Mesenchymal stem cell (in vitro differentiated cells and primary cell): Measurements from ENCODE around the gene ARHGEF1.

Experiments
- DNase-seq: peaks from one replicate; pipeline ENCODE4 v3.0.0-alpha.2; 2013
- H2AFZ ChIP-seq: one replicate; pipeline ENCODE4 v1.6.1; 2013; ENCODE audit warnings: low read depth, mild to moderate bottlenecking, control low read depth, inconsistent platforms, low read length, moderate library complexity
- H2AK5ac ChIP-seq: 2 replicates; pipeline ENCODE4 v1.6.1; 2013; ENCODE audit warnings: low read length, moderate library complexity, mild to moderate bottlenecking, inconsistent platforms; ENCODE audit not compliant: severe bottlenecking
- H2BK120ac ChIP-seq: one replicate; pipeline ENCODE4 v1.6.1; 2013; ENCODE audit warnings: low read depth, mild to moderate bottlenecking, inconsistent platforms, low read length, moderate library complexity
- H2BK12ac ChIP-seq, 2 experiments: one replicate each; pipeline ENCODE4 v1.6.1; 2013; ENCODE audit warnings: inconsistent platforms in 2 of 2, low read length in 2 of 2, mild to moderate bottlenecking in 2 of 2, moderate library complexity in 2 of 2, control low read depth in 1 of 2
- H2BK15ac ChIP-seq: one replicate; pipeline ENCODE4 v1.6.1; 2013; ENCODE audit warnings: mild to moderate bottlenecking, low read depth, inconsistent platforms; ENCODE audit not compliant: poor library complexity, severe bottlenecking
- H2BK5ac ChIP-seq: 2 replicates; pipeline ENCODE4 v1.6.1; 2013; ENCODE audit warnings: low read depth, mild to moderate bottlenecking, low read length, control low read depth, inconsistent platforms; ENCODE audit not compliant: poor library complexity, severe bottlenecking
- H3K14ac ChIP-seq, 2 experiments: one replicate each; pipeline ENCODE4 v1.6.1; 2013; ENCODE audit warnings: inconsistent platforms in 2 of 2, low read length in 2 of 2, control low read depth in 1 of 2, mild to moderate bottlenecking in 1 of 2, moderate library complexity in 1 of 2
- H3K18ac ChIP-seq, 2 experiments: one replicate each; pipeline ENCODE4 v1.6.1; 2013; ENCODE audit warnings: inconsistent platforms in 2 of 2, low read length in 2 of 2, control low read depth in 1 of 2, low read depth in 1 of 2, mild to moderate bottlenecking in 1 of 2
- H3K23ac ChIP-seq, 2 experiments: one replicate each; pipeline ENCODE4 v1.6.1; 2013; ENCODE audit warnings: inconsistent platforms in 2 of 2, low read length in 2 of 2, mild to moderate bottlenecking in 2 of 2, moderate library complexity in 2 of 2, control low read depth in 1 of 2
- H3K27ac ChIP-seq: 2 replicates; pipeline ENCODE4 v1.5.1; 2013; ENCODE audit warnings: mild to moderate bottlenecking, moderate library complexity, low read length, control low read depth, inconsistent platforms; ENCODE audit not compliant: poor library complexity, severe bottlenecking
- H3K27me3 ChIP-seq, 2 experiments: 2 replicates each; pipeline versions ENCODE4 v1.6.1 to v1.7.0; 2013; ENCODE audit warnings: low read length in 2 of 2, mild to moderate bottlenecking in 2 of 2, moderate library complexity in 2 of 2, control low read depth in 1 of 2, inconsistent platforms in 1 of 2; ENCODE audit not compliant: control insufficient read depth in 1 of 2, insufficient read depth in 1 of 2
- H3K36me3 ChIP-seq, 2 experiments: 2 replicates each; pipeline versions ENCODE4 v1.6.1 to v1.7.0; 2013; ENCODE audit warnings: low read length in 2 of 2, control low read depth in 1 of 2, inconsistent platforms in 1 of 2, low read depth in 1 of 2, mild to moderate bottlenecking in 1 of 2; ENCODE audit not compliant: insufficient read depth in 2 of 2, control insufficient read depth in 1 of 2
- H3K4ac ChIP-seq, 2 experiments: one replicate each; pipeline ENCODE4 v1.6.1; 2013; ENCODE audit warnings: inconsistent platforms in 2 of 2, low read length in 2 of 2, mild to moderate bottlenecking in 2 of 2, moderate library complexity in 2 of 2, control low read depth in 1 of 2, low read depth in 1 of 2
- H3K4me1 ChIP-seq: 2 replicates; pipeline ENCODE4 v1.6.1; 2013; ENCODE audit warnings: low read depth, low read length, control low read depth; ENCODE audit not compliant: control insufficient read depth, insufficient read depth
- H3K4me2 ChIP-seq: 2 replicates; pipeline ENCODE4 v1.6.1; 2013; ENCODE audit warnings: low read length, mild to moderate bottlenecking, inconsistent platforms; ENCODE audit not compliant: poor library complexity, severe bottlenecking
- H3K4me3 ChIP-seq, 2 experiments: 2 replicates each; pipeline versions ENCODE4 v1.5.1 to v1.7.0; 2013; ENCODE audit warnings: low read length in 2 of 2, mild to moderate bottlenecking in 2 of 2, control low read depth in 1 of 2, low read depth in 1 of 2; ENCODE audit not compliant: insufficient read depth in 1 of 2
- H3K79me1 ChIP-seq: replicated peaks from 2 replicates; pipeline ENCODE4 v1.6.1; 2013; ENCODE audit warnings: mild to moderate bottlenecking, control low read depth, low read length, inconsistent platforms; ENCODE audit not compliant: poor library complexity, severe bottlenecking
- H3K9ac ChIP-seq: 2 replicates; pipeline ENCODE4 v1.7.0; 2013; ENCODE audit warnings: mild to moderate bottlenecking, low read length, moderate library complexity
- H3K9me3 ChIP-seq: 2 replicates; pipeline ENCODE4 v1.7.0; 2013; ENCODE audit warnings: mild to moderate bottlenecking, low read length; ENCODE audit not compliant: control insufficient read depth
- H4K8ac ChIP-seq: one replicate; pipeline ENCODE4 v1.6.1; 2013; ENCODE audit warnings: inconsistent platforms, mild to moderate bottlenecking, low read length, moderate library complexity
- H4K91ac ChIP-seq: one replicate; pipeline ENCODE4 v1.6.1; 2013; ENCODE audit warnings: mild to moderate bottlenecking, low read length, inconsistent platforms
- WGBS: methylation state at CpG from one replicate; pipeline ENCODE4 v1.1.7; 2013; ENCODE audit warnings: mixed read lengths; 5-methylcytosine and 5-hydroxymethylcytosine counted together

The ARHGEF1 gene

DNA sequence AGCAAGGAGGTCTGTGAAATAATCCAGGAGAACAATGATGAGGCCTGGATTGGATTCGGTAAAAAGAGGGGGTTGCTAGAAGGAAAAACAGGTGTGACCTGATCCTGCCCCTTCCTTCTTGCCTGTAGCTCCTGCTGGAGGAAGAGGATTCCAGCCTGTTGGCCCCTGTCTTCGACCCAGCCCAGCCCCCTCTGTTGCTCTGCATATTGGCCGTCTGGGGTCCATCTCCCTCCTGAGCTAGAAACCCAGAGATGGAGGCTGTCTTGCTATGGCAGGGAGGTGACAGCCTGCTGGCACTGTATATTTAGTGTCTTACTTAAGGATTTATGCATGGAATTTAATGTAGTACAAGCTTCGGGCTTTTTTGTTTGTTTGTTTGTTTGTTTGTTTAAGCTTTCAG, 31.5 kb upstream of the ARHGEF1 start:
- no peak overlapping the region for H4K8ac ChIP-seq
- no peak overlapping the region for H3K9ac ChIP-seq
- no peaks in the 10 kb centered on the region for H3K79me1 ChIP-seq
- H2BK5ac ChIP-seq: no peak overlapping the region
- H2BK120ac ChIP-seq: no peak overlapping the region
- H2AFZ ChIP-seq: no peak overlapping the region
- no peak overlapping the region for H2BK15ac ChIP-seq
- H2BK12ac ChIP-seq: no peak overlapping the region
- 44% methylated on average over 4 of the region's 4 CpGs for WGBS
- no peak overlapping the region for H3K4ac ChIP-seq
- H3K27ac ChIP-seq: no peak overlapping the region
- H3K14ac ChIP-seq: no peak overlapping the region
- H3K36me3 ChIP-seq: no peaks in the 10 kb centered on the region
- H3K9me3 ChIP-seq: no peaks in the 10 kb centered on the region
- no peaks in the 10 kb centered on the region for H3K4me1 ChIP-seq
- H3K27me3 ChIP-seq: peaks cover 62 to 73% of the 10 kb centered on the region in 2 experiments
- no peak for DNase-seq
- H4K91ac ChIP-seq: no peak overlapping the region
- no peak overlapping the region for H3K23ac ChIP-seq
- no peak overlapping the region for H3K4me3 ChIP-seq
- H2AK5ac ChIP-seq: no peak overlapping the region
- H3K18ac ChIP-seq: no peak overlapping the region
- H3K4me2 ChIP-seq: no peak overlapping the region

DNA sequence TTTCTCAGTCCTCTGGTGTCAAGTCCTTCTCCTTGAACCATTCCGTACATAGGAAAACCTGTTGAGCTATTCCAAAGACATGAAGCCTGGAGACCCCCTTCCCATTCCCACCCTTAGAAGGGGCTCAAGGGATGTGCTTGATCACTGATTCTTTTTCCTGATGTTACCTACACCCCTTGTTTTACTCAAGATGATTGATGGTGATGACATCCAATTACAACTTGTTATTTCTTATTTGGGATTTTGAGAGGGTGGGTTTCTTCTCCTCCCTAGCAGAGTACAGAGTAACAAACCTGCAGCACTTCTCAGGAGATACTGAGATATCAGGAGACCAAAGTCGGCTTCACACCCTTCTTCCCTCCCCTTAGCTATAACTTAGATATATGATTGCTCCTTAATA, 29.6 kb upstream of the ARHGEF1 start:
- H3K27ac ChIP-seq: no peak overlapping the region
- H3K27me3 ChIP-seq: peaks cover 58 to 66% of the 10 kb centered on the region in 2 experiments
- no peak overlapping the region for H3K9ac ChIP-seq
- no peak overlapping the region for H3K18ac ChIP-seq
- no peaks in the 10 kb centered on the region for H3K79me1 ChIP-seq
- no peaks in the 10 kb centered on the region for H3K36me3 ChIP-seq
- H2AK5ac ChIP-seq: no peak overlapping the region
- WGBS: 83% methylated on average over 2 of the region's 2 CpGs
- H3K4me1 ChIP-seq: no peaks in the 10 kb centered on the region
- no peak overlapping the region for H3K4ac ChIP-seq
- H2BK15ac ChIP-seq: no peak overlapping the region
- H2BK5ac ChIP-seq: no peak overlapping the region
- H3K9me3 ChIP-seq: no peaks in the 10 kb centered on the region
- H2BK12ac ChIP-seq: no peak overlapping the region
- no peak overlapping the region for H4K91ac ChIP-seq
- H2AFZ ChIP-seq: no peak overlapping the region
- no peak overlapping the region for H3K4me3 ChIP-seq
- no peak overlapping the region for H2BK120ac ChIP-seq
- no peak overlapping the region for H3K4me2 ChIP-seq
- no peak overlapping the region for H3K23ac ChIP-seq
- H3K14ac ChIP-seq: no peak overlapping the region
- DNase-seq: no peak
- no peak overlapping the region for H4K8ac ChIP-seq

DNA sequence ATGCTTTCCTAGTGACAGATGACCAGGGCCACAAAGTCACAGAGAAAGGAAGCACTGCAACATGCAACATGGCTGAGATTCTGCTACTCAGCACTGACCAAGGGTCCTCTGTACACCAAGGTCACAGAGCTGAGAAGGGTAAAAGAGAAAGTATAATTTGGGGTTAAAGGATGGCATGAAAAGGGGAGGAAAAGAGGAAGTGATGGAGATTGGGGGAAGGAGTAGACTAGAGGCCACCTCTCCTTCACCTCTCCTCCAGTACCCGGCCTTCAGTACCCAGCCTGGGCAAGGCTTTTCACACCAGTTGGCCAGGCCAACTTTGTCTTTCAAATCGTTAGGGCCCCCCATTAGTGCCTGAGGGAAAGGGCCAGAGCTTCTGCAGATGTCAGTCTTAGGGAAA, 29.2 kb upstream of the ARHGEF1 start:
- Histone ChIP-seq H3K23ac (no peak overlapping the region), H3K18ac (no peak overlapping the region), H2BK15ac (no peak overlapping the region), H3K14ac (no peak overlapping the region), H3K79me1 (no peaks in the 10 kb centered on the region), H3K27me3 (peaks cover 58 to 61% of the 10 kb centered on the region in 2 experiments), H2BK12ac (no peak overlapping the region), H4K8ac (no peak overlapping the region), H3K4me1 (no peaks in the 10 kb centered on the region), H3K4me2 (no peak overlapping the region), H3K27ac (no peak overlapping the region), H2AK5ac (no peak overlapping the region), H4K91ac (no peak overlapping the region), H3K9ac (no peak overlapping the region), H3K36me3 (no peaks in the 10 kb centered on the region), H3K4me3 (no peak overlapping the region), H2BK5ac (no peak overlapping the region), H3K9me3 (no peaks in the 10 kb centered on the region), H2AFZ (no peak overlapping the region), H3K4ac (no peak overlapping the region), H2BK120ac (no peak overlapping the region)
- 10% methylated on average over 1 of the region's 2 CpGs for WGBS
- no peak for DNase-seq

DNA sequence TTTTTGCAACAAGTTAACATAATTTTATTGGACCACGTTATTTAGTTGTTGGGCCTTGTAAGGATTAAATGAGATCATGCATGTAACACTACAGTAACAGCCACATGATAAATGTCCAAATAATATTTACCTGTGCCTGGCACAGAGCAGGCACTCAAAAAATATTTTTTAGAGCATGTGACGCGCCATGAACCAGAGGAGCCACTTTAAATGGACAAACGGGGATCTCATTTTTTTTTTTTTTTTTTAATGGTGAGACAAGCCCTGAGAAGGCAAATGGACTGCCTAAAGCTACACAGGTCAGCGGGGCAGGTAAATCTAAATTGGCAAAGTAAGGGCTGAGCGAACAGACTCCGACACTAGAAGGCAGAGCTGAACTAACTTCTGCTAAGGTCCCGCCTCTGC, 23.8 kb upstream of the ARHGEF1 start:
- peak overlapping the region; percentile 83 for H3K27ac ChIP-seq
- no peak overlapping the region for H2BK12ac ChIP-seq
- no peak overlapping the region for H3K23ac ChIP-seq
- H2BK15ac ChIP-seq: no peak overlapping the region
- H3K18ac ChIP-seq: no peak overlapping the region
- under 1% methylated on average over 7 of the region's 8 CpGs for WGBS
- H3K9ac ChIP-seq: peak overlapping the region; percentile 100
- peak overlapping the region; percentile 69 for H3K4me2 ChIP-seq
- no peak overlapping the region for H2BK120ac ChIP-seq
- DNase-seq: no peak
- no peak overlapping the region for H4K91ac ChIP-seq
- H4K8ac ChIP-seq: no peak overlapping the region
- no peak overlapping the region for H2AK5ac ChIP-seq
- peaks cover 18% of the 10 kb centered on the region for H3K4me1 ChIP-seq
- no peaks in the 10 kb centered on the region for H3K79me1 ChIP-seq
- H3K36me3 ChIP-seq: peaks cover 33 to 35% of the 10 kb centered on the region in 2 experiments
- H3K9me3 ChIP-seq: no peaks in the 10 kb centered on the region
- no peak overlapping the region for H2BK5ac ChIP-seq
- peak overlapping the region in 1 of 2 experiments; percentile 100 for H3K4me3 ChIP-seq
- peaks cover 10 to 11% of the 10 kb centered on the region in 2 experiments for H3K27me3 ChIP-seq
- H3K4ac ChIP-seq: no peak overlapping the region
- H3K14ac ChIP-seq: no peak overlapping the region
- H2AFZ ChIP-seq: no peak overlapping the region
